Dedifferentiated amniotic fluid mesenchymal stem cell (primary cell): ENCODE measurements around the gene BLTP1.
A peak's percentile ranks its signal among the peaks of the same experiment; 100 is the strongest.
"Not testable (repeated sequence)": the region's sequence is repeated elsewhere in the genome, so short reads cannot be mapped to it uniquely, and the experiment has no call there.

Experiments
- DNase-seq: peaks from one replicate; pipeline ENCODE4 v3.0.0-alpha.2; 2016; ENCODE audit errors: extremely low spot score

BLTP1 gene, protein sequence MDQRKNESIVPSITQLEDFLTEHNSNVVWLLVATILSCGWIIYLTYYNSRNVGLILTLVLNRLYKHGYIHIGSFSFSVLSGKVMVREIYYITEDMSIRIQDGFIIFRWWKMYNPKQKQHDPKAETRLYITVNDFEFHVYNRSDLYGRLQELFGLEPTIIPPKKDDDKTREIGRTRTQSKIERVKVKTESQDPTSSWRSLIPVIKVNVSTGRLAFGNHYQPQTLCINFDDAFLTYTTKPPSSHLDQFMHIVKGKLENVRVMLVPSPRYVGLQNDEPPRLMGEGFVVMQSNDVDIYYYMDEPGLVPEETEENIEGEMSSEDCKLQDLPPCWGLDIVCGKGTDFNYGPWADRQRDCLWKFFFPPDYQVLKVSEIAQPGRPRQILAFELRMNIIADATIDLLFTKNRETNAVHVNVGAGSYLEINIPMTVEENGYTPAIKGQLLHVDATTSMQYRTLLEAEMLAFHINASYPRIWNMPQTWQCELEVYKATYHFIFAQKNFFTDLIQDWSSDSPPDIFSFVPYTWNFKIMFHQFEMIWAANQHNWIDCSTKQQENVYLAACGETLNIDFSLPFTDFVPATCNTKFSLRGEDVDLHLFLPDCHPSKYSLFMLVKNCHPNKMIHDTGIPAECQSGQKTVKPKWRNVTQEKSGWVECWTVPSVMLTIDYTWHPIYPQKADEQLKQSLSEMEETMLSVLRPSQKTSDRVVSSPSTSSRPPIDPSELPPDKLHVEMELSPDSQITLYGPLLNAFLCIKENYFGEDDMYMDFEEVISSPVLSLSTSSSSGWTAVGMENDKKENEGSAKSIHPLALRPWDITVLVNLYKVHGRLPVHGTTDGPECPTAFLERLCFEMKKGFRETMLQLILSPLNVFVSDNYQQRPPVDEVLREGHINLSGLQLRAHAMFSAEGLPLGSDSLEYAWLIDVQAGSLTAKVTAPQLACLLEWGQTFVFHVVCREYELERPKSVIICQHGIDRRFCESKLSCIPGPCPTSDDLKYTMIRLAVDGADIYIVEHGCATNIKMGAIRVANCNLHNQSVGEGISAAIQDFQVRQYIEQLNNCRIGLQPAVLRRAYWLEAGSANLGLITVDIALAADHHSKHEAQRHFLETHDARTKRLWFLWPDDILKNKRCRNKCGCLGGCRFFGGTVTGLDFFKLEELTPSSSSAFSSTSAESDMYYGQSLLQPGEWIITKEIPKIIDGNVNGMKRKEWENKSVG (N-terminal part only)

DNA sequence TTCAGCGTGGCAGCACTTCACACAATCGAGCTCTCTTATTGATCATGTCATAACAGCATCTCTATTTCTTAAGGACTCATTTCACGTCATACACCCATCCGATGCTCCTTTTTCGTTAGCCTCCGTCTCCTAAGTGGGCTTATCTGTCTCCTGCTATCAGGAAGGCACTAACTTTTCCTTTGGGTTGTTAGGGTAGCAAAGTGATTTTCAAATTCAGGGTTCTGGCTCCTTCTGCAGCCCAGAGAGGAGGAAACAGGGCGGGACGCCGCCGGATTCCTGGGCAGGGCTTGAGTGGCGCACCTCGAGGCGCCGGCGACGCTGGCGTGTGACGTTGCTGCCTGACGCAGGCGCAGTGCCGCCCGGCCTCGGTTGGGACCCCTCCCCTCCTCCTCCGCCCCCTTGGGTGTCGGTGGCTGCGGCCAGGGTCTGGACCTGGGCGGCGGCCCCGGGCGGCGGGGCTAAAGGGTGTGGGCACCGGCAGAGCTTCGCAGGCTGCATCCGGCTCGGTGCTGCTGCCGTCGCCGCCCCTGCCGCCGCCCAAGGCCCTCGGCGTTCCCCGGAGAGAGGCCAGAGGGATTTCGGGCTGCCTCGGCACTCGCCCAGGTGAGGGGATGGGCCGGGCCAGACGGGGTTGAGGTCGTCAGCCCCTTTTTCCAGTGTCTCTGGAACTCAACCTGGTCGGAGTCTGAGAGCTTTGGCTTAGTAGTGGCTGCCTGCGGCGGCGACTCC is at the start of gene BLTP1:
BLTP1 (plus strand) TSS at position 350 of the 729 bp plus-strand sequence. CDS start 18,317 bp downstream, outside the sequence.
- peak; percentile 77 for DNase-seq

DNA sequence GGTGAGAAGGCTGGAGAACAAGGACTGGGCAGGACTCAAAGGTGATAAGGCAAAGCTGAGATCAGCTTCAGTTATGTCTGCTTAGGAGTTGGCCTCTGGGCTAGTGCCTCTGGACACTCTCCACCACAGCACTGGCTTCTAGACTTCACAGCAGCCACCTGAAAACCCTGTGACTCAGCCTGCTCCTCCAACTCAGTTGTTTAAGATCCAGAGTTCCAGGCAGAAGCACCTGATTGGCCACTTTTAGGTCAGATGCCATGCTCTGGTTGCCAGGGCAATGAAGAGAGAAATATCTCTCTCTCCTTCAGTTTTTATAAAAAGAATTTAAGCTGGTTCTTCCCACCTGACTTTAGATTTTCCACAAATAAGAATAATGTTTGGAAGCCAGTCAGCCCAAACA is 47.9 kb upstream of the BLTP1 start:
- DNase-seq = no peak

- DNase-seq = no peak
Observed at GRCh38 chr4:122107680-122108079, 44.5 kb upstream of the BLTP1 start.

DNA sequence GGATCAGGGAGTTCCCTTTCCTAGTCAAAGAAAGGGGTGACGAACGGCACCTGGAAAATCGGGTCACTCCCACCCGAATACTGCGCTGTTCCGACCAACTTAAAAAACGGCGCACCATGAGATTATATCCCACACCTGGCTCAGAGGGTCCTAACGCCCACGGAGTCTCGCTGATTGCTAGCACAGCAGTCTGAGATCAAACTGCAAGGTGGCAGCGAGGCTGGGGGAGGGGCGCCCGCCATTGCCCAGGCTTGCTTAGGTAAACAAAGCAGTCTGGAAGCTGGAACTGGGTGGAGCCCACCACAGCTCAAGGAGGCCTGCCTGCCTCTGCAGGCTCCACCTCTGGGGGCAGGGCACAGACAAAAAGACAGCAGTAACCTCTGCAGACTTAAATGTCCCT is 41.8 kb upstream of the BLTP1 start:
- DNase-seq = not testable (repeated sequence)

- DNase-seq = no peak
Observed at GRCh38 chr4:122117743-122118142, 34.4 kb upstream of the BLTP1 start.

DNA sequence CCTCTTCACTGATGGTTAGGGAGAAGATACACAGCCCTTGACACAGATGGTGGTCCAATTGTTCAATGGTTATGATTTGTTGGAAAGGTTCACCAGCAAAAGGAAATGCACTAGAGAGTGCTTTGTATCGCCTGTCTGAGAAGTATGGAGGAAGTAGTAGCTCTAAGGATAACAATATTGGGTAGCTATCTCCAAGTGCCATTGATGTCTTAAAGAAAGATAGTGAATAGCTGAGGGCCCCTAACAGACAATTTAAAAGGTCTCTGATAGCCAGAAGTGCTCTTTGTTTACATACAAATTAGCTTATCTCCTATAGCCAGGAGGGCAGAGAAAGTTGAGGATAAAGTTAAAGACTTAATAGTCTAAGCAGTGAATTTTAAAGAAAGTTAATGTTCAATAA is 33.9 kb upstream of the BLTP1 start:
- no peak for DNase-seq

GRCh38 chr4:122119739-122120138 is 32.4 kb upstream of the BLTP1 start:
- no peak for DNase-seq

DNA sequence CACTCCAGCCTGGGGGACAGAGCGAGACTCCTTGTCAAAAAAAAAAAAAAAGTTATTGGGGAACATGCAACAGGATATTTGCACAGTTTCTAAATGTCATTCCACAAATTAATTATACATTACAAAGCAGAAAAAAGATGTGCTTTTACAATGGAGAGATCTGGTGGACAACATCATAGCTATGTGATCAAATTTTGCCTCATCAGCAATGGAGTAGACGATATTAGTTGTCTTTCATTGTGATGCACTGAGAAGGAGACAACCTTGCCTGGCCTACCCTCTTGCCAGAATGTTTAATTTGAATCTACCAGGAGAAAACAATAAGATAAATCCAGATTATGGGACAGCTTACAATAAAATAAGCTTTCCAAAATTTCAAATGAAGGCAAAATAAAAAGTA is 30.5 kb upstream of the BLTP1 start:
- DNase-seq = no peak

DNA sequence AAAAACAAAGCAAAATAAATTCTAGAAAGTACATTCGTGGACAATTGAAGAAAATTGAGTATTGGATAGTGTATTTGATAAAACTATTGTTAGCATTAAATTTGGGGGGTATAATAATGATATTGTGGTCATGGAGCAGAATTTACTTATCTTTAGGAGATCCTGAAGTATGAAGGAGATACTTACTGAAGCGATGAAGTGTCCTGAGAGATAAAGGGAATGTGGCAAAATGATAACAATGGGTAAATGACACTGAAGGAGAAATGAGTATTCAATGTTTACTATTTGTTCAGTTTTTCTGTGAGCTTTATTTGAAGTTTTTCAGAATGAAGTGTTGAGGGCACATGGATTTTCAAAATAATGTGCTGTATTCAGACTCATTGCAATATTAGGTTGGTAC is 30.0 kb upstream of the BLTP1 start:
- DNase-seq = no peak

DNA sequence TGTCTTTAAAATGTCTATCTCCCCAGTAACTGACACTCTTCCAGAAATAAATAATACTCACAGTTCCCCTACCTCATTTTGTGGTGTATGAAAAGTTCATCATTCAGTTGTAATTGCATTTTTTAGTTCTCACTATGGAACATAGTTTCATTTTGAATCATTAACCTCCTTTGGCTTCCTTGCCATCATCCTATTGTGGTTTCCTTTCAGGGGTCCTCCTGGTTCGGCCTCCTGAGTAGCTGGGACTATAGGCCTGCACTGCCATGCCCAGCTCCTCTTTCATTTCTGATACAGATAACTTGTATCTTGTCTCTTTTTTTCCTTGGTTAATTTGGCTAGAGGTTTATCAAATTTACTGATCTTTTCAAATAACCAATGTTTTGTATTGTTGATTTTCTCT is 23.1 kb upstream of the BLTP1 start:
- no peak for DNase-seq

- no peak for DNase-seq
Observed at GRCh38 chr4:122131562-122132157, 20.5 kb upstream of the BLTP1 start.

- no peak for DNase-seq
Observed at GRCh38 chr4:122132891-122133290, 19.2 kb upstream of the BLTP1 start.

- no peak for DNase-seq
Observed at GRCh38 chr4:122139139-122139538, 13.0 kb upstream of the BLTP1 start.

DNA sequence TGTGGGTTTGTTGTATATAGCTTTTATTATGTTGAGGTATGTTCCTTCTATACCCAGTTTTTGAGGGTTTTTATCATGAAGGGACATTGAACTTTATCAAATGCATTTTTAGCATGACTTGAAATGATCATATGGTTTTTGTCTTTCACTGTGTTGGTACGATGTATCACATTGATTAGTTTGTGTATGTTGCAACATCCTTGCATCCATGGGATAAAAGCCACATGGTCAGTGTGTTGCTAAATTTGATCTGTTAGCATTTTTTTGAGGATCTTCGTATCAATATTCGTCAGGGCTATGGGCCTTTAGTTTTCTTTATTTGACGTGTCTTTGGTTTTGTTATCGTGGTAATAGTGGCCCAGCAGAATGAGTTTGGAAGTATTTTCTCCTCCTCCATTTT is 11.3 kb upstream of the BLTP1 start:
- no peak for DNase-seq

GRCh38 chr4:122142687-122143086 is 9.4 kb upstream of the BLTP1 start:
- DNase-seq = no peak

DNA sequence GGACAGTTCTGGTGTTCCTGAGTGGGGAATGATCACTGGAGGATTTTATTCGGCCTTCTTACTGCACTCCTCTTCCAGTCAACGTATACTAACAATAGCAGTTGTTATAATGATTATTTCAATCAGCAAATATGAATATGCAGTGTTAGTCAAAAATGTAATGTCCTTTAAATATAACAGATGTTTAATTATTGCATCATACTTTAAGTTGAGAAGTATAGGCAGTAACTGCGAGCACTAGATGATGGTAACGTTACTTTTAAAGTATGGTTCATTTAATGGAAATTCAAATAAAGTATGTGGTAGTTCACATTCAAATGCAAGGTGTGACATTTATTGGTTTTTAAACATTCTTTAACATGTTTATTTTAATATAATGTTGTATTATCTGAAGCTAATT is 5.5 kb upstream of the BLTP1 start:
- DNase-seq = no peak

DNA sequence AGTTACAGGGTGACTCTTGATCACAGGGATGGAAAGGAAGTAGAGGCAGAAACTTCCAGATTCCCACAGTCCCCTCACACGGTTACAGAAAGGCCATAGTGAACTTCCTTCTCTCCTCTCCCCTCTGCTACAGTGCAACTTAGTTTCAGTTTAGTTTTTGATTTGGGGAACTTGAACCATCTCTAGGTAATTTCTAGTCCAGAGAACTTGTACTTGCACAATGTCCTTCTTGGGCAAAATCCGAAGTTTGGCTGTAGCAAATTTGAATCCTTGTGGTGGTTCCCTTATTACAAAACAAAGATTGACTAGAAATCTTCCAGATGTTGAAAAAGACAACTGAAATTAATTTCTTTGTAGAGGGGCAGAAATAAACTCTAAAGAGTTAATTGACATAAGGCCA is 1.2 kb upstream of the BLTP1 start:
- DNase-seq = no peak

DNA sequence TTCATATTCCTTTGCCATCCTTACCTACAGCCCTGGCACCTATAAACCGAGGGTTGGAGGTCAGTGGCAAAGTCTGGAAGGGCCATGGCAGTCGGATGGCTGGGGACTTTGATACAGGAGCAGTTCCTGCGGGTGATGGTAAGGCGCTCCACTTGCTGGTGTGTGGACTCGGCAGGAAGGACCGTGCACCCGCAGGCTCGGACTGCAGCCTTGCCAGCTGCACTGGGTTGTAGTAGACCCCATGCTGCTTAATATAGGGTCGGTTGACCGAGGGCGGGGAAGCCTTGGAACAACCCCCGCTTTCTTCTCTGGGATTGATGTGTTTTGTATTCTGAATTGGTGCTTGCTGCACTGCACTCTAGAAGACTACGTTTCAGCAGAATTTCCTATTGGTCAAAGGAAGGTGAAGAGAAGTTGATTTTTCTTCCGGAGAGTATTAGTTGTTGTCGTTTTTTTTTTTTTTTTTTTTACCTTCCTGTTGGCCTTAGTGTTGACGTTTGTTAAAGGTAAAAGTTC is 638 bp downstream of the BLTP1 start:
- DNase-seq = peak; percentile 18

DNA sequence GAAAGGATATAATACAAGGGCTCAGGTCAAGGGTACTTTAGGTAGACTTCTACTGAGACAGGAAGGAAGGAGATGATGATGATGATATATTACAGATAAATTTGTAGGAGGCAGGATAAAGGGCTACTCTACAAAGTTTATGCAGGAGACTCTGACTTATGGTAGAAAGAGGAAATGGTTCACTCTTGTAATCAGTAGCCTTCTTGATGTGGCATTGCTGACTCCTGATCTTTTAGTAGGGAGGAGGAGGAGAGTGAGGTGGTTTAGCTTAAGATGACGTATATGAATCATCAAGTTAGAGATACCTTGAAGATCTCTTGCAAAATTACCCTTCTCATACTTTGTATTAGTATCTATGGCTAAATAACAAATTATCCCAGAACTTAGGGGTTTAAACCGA is 4.7 kb downstream of the BLTP1 start:
- no peak for DNase-seq

DNA sequence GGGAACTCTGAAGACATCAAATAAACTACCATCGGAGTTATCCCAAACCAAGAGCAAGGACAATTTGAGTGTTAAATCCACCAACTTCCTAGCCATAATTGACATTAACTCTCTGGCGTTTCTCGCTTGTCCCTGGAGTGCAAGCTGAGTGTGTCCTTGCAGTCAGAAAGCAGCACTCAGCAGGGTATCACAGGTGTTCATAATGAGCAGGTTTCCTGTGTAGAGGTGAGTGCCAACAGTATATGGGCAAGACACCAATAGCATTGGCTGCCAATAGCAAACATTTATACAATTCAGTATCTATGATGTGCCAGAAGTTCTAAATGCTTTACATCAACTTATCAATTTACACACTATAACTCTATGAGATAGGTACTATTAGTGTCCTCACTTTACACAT is 11.2 kb downstream of the BLTP1 start:
- no peak for DNase-seq

GRCh38 chr4:122163767-122164166 is 11.6 kb downstream of the BLTP1 start:
- no peak for DNase-seq
